GM23338 (cell line): ENCODE results near the gene RNF11.

Experiments
- POLR2AphosphoS5 ChIP-seq: IDR thresholded peaks from 2 replicates; pipeline ENCODE4 v1.6.1; 2016; ENCODE audit warnings: antibody characterized with exemption, low read depth
- TF ChIP-seq, protein P1 (sequence below), 2 experiments: fragments of 200-600 bp in 1 of 2; sonication (generic) in 1 of 2; conservative IDR thresholded peaks; 2 replicates each; pipeline versions ENCODE4 v1.5.1 to v1.6.1; 2016 to 2017; ENCODE audit warnings: antibody characterized with exemption in 2 of 2, low read depth in 2 of 2, mild to moderate bottlenecking in 2 of 2, moderate library complexity in 1 of 2
- TF ChIP-seq, protein P2 (sequence below): IDR thresholded peaks from 2 replicates; pipeline ENCODE4 v1.6.1; 2016; ENCODE audit warnings: antibody characterized with exemption
- TF ChIP-seq, protein P3 (sequence below): IDR thresholded peaks from one replicate; pipeline ENCODE4 v1.6.1; 2018; ENCODE audit warnings: antibody characterized with exemption; ENCODE audit not compliant: unreplicated experiment

DNA sequence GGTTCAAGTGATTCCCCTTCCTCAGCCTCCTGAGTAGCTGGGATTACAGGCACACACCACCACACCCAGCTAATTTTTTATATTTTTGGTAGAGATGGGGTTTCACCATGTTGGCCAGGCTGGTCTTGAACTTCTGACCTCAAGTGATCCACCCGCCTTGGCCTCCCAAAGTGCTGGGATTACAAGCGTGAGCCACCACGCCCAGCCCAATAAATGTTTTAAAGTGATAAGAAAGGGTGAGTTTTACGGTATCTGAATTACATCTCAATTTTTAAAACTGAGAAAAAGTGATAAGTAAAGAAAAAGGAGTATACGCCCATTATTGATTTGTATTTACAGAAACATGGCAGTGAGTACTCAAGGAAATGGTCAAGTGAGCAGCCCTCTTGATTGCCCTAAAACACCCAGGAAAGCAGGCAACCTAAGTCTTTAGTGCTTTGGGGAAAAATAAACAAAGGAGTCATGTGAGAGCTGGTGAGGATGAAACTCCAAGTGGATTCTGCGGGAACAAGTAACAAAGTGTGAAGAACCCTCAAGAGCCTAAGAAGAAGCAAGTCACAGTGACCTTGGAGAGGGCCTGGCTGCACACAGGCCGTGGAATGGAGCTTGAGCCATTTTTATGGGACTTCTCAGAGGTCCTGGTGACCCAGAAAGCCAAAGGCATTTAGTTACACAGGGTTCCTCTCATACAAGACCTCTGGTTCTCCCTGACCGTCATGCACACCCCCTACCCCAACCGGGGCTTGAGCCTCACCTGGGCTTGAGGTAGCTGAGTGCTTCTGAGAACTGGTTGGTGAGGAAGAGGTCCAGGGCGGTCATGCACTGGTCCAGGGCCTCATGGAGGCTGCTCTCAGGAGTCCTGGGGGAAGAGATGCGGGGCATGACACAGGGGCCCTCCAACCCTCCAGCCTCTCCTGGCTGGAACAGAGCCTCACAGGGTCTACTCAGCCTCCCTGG lies 85.2 kb downstream of the RNF11 start:
- TF ChIP-seq, protein P1, sequence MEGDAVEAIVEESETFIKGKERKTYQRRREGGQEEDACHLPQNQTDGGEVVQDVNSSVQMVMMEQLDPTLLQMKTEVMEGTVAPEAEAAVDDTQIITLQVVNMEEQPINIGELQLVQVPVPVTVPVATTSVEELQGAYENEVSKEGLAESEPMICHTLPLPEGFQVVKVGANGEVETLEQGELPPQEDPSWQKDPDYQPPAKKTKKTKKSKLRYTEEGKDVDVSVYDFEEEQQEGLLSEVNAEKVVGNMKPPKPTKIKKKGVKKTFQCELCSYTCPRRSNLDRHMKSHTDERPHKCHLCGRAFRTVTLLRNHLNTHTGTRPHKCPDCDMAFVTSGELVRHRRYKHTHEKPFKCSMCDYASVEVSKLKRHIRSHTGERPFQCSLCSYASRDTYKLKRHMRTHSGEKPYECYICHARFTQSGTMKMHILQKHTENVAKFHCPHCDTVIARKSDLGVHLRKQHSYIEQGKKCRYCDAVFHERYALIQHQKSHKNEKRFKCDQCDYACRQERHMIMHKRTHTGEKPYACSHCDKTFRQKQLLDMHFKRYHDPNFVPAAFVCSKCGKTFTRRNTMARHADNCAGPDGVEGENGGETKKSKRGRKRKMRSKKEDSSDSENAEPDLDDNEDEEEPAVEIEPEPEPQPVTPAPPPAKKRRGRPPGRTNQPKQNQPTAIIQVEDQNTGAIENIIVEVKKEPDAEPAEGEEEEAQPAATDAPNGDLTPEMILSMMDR (conservative IDR thresholded peaks at IDR 0.05; ENCODE audit: low read depth in 2 of 2), result no peak
- TF ChIP-seq, protein P2, sequence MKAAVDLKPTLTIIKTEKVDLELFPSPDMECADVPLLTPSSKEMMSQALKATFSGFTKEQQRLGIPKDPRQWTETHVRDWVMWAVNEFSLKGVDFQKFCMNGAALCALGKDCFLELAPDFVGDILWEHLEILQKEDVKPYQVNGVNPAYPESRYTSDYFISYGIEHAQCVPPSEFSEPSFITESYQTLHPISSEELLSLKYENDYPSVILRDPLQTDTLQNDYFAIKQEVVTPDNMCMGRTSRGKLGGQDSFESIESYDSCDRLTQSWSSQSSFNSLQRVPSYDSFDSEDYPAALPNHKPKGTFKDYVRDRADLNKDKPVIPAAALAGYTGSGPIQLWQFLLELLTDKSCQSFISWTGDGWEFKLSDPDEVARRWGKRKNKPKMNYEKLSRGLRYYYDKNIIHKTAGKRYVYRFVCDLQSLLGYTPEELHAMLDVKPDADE, result no peak
- no peak for TF ChIP-seq POLR2AphosphoS5
- TF ChIP-seq, protein P3, sequence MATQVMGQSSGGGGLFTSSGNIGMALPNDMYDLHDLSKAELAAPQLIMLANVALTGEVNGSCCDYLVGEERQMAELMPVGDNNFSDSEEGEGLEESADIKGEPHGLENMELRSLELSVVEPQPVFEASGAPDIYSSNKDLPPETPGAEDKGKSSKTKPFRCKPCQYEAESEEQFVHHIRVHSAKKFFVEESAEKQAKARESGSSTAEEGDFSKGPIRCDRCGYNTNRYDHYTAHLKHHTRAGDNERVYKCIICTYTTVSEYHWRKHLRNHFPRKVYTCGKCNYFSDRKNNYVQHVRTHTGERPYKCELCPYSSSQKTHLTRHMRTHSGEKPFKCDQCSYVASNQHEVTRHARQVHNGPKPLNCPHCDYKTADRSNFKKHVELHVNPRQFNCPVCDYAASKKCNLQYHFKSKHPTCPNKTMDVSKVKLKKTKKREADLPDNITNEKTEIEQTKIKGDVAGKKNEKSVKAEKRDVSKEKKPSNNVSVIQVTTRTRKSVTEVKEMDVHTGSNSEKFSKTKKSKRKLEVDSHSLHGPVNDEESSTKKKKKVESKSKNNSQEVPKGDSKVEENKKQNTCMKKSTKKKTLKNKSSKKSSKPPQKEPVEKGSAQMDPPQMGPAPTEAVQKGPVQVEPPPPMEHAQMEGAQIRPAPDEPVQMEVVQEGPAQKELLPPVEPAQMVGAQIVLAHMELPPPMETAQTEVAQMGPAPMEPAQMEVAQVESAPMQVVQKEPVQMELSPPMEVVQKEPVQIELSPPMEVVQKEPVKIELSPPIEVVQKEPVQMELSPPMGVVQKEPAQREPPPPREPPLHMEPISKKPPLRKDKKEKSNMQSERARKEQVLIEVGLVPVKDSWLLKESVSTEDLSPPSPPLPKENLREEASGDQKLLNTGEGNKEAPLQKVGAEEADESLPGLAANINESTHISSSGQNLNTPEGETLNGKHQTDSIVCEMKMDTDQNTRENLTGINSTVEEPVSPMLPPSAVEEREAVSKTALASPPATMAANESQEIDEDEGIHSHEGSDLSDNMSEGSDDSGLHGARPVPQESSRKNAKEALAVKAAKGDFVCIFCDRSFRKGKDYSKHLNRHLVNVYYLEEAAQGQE, result no peak
